Activated T-cell treated with anti-CD3 and anti-CD28 coated beads, Interleukin-2, amount 50 U/mL, for 72 hours (primary cell): ENCODE data around the gene MAGI2. TPM values are rescaled to one million over a fixed set of nuclear protein-coding genes. Genes with fewer than 3 reads are reported as not detected.

Experiments used
- ATAC-seq, 2 donors: fragments of 150-1000 bp; cut with Tn5 transposase; replicated peaks in 1 of 2; 2 replicates each; pipeline ENCODE4 v1.10.0; 2021; ENCODE audit warnings: moderate library complexity in 2 of 2, mild to moderate bottlenecking in 1 of 2
- DNase-seq, 2 donors: peaks; one replicate each; pipeline ENCODE4 v3.0.0; 2021 to 2022; ENCODE audit warnings: mixed read lengths in 1 of 2
- H3K27ac Mint-ChIP-seq: one replicate; pipeline ENCODE4 v1.8.0; 2022; ENCODE audit warnings: mild to moderate bottlenecking, moderate library complexity, mixed read lengths
- H3K27me3 Mint-ChIP-seq: one replicate; pipeline ENCODE4 v1.8.0; 2022; ENCODE audit warnings: low read depth, mixed read lengths
- H3K36me3 Mint-ChIP-seq, 2 donors: one replicate each; pipeline ENCODE4 v1.8.0; 2022; ENCODE audit warnings: mixed read lengths in 2 of 2, mild to moderate bottlenecking in 1 of 2; ENCODE audit not compliant: insufficient read depth in 2 of 2
- H3K4me1 Mint-ChIP-seq: one replicate; pipeline ENCODE4 v1.8.0; 2022; ENCODE audit warnings: low read depth, mixed read lengths
- H3K4me3 Mint-ChIP-seq, 2 donors: one replicate each; pipeline ENCODE4 v1.8.0; 2022; ENCODE audit warnings: mild to moderate bottlenecking in 2 of 2, mixed read lengths in 2 of 2, moderate library complexity in 2 of 2
- H3K9me3 Mint-ChIP-seq, 2 donors: one replicate each; pipeline ENCODE4 v1.8.0; 2022; ENCODE audit warnings: mixed read lengths in 2 of 2
- total RNA-seq, 2 donors: library from RNA; stranded (reverse); gene quantifications; one replicate each; pipeline ENCODE4 v1.2.3, GENCODE V29; 2022

MAGI2 gene
- total RNA-seq, 2 donors from 2014 or later, result 0.31 to 0.44 TPM

GRCh38 chr7:78022165-78022564 lies 1431.3 kb downstream of the MAGI2 start:
- peaks cover 17% of the 10 kb centered on the region for H3K4me1 Mint-ChIP-seq
- H3K27ac Mint-ChIP-seq, result no peak overlapping the region
- H3K36me3 Mint-ChIP-seq, result no peaks in the 10 kb centered on the region

GRCh38 chr7:78020874-78021249 lies 1432.6 kb downstream of the MAGI2 start:
- ATAC-seq, result no peak
- Mint-ChIP-seq H3K4me1 (peaks cover 17% of the 10 kb centered on the region), H3K9me3 (no peaks in the 10 kb centered on the region), H3K27ac (peak overlapping the region; percentile 88), H3K36me3 (no peaks in the 10 kb centered on the region), H3K27me3 (peaks cover 35% of the 10 kb centered on the region), H3K4me3 (peak overlapping the region; percentile 71 to 89)
- no peak for DNase-seq

More at GRCh38 chr7:78022165-78022564, 1431.3 kb downstream of the MAGI2 start:
- no peaks in the 10 kb centered on the region for H3K9me3 Mint-ChIP-seq
- no peak overlapping the region for H3K4me3 Mint-ChIP-seq
- no peak for ATAC-seq
- no peak for DNase-seq
- H3K27me3 Mint-ChIP-seq, result peaks cover 35% of the 10 kb centered on the region

DNA sequence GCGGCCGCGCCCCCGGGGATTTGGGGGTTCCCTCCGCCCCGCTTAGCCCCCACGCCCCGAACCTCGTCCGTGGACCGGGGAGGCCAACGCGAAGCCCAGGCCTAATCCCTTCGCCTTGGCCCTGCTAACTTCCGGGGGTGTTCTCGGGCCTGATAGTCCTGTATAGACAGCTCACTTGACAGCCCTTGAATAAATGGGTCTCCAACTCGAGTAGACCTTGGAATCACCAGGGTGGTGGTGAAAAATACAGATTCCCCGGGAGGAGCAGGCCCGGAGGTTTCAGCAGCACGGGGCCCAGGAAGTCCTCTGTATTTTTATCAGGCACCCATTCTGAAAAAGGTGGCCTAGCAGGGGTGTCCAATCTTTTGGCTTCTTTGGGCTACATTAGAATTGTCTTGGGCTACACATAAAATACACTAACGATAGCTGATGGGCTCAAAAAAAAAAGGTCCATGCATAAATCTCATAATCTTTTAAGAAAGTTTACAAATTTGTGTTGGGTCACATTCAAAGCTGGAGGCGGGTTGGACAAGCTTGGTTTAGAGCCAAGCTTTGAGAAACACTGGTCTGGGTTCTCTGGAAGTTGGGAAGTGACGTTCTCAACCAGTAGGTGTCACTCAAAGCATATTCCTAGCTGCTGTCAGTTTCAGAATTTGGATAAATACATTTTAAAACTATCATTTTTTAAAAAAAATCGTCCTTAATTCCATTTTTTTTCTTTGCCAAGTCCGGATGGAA lies 1433.2 kb downstream of the MAGI2 start:
- Mint-ChIP-seq H3K27me3 (peaks cover 35% of the 10 kb centered on the region), H3K4me3 (peak overlapping the region; percentile 71 to 89), H3K27ac (peak overlapping the region; percentile 88), H3K4me1 (peaks cover 17% of the 10 kb centered on the region), H3K36me3 (no peaks in the 10 kb centered on the region), H3K9me3 (no peaks in the 10 kb centered on the region)
- peak; percentile 43 to 55 for ATAC-seq
- DNase-seq, result peak; percentile 30 to 35

DNA sequence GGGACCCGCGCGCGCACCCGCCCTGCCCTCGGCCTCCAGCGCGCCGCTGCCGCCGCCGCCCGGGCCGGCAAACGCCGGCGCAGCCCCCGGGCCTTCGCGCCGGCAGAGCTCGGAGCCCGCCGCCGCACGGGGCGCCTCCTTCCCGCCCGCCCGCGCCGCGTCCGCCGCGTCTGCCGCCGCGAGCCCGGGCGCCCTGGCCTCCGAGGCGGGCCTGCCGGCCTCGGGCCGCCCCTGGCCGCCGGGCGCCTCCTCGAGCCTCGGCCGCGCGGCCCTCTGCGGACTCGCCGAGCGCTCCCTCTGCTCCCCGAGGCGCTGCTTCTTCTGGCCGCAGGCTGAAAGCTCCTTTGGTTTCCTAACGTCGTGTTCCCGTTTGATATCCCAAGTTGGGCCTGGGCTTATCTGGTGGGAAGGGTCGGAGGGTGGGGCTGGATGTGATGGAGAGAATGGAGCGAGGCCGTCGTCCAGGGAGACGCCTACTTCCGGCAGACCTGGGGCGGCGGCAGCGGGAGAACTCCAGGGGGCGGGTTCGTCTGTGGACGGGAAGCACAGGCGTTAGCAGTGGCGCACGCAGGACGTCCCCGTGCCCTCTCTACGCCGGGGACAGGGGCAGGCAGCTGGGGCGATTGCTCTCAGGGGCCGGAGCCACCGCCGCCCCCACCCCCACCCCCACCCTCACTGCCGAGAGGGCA lies 1433.9 kb downstream of the MAGI2 start:
- peak overlapping the region; percentile 89 to 90 for H3K4me3 Mint-ChIP-seq
- peak; percentile 71 to 76 for DNase-seq
- ATAC-seq, result peak; percentile 88 to 91
- peak overlapping the region; percentile 81 for H3K27ac Mint-ChIP-seq
- peaks cover 17% of the 10 kb centered on the region for H3K4me1 Mint-ChIP-seq
- peaks cover 35% of the 10 kb centered on the region for H3K27me3 Mint-ChIP-seq
- H3K36me3 Mint-ChIP-seq, result no peaks in the 10 kb centered on the region
- no peaks in the 10 kb centered on the region for H3K9me3 Mint-ChIP-seq

GRCh38 chr7:78018641-78019446 lies 1434.6 kb downstream of the MAGI2 start:
- no peaks in the 10 kb centered on the region for H3K36me3 Mint-ChIP-seq
- no peak overlapping the region for H3K27ac Mint-ChIP-seq
- H3K9me3 Mint-ChIP-seq, result no peaks in the 10 kb centered on the region
- peaks cover 35% of the 10 kb centered on the region for H3K27me3 Mint-ChIP-seq
- peaks cover 17% of the 10 kb centered on the region for H3K4me1 Mint-ChIP-seq
- peak overlapping the region; percentile 85 to 88 for H3K4me3 Mint-ChIP-seq
- peak in 1 of 2 donors; percentile 10 for ATAC-seq
- peak; percentile 5 to 19 for DNase-seq

DNA sequence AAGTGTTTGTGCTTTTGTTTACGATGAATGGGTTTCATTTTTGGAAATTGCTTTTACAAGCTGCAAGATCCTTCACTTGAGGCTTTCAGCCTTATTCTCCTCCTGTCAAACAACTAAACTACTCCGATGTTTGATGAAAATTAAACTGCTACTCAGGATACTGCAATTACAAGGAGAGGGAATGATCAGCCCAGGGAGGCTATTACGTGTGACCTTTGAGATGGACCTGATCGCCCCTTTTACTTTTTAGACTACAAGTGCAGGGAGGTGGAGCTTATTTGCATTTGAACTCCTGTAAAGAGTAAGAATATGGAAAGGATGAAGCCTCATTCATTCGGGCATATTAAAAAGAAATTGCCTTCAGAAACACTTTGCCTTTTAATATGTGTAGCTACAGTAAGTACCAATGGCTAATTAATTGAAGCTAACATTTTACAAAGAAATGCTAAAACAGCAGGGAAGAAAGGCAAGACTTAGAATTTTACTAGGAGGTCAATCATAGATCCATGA lies 1435.8 kb downstream of the MAGI2 start:
- DNase-seq (no peak), ATAC-seq (no peak)
- Mint-ChIP-seq H3K36me3 (no peaks in the 10 kb centered on the region), H3K9me3 (no peaks in the 10 kb centered on the region), H3K27me3 (peaks cover 43% of the 10 kb centered on the region), H3K4me3 (peak overlapping the region; percentile 39 to 48), H3K27ac (peak overlapping the region; percentile 25), H3K4me1 (peaks cover 17% of the 10 kb centered on the region)

DNA sequence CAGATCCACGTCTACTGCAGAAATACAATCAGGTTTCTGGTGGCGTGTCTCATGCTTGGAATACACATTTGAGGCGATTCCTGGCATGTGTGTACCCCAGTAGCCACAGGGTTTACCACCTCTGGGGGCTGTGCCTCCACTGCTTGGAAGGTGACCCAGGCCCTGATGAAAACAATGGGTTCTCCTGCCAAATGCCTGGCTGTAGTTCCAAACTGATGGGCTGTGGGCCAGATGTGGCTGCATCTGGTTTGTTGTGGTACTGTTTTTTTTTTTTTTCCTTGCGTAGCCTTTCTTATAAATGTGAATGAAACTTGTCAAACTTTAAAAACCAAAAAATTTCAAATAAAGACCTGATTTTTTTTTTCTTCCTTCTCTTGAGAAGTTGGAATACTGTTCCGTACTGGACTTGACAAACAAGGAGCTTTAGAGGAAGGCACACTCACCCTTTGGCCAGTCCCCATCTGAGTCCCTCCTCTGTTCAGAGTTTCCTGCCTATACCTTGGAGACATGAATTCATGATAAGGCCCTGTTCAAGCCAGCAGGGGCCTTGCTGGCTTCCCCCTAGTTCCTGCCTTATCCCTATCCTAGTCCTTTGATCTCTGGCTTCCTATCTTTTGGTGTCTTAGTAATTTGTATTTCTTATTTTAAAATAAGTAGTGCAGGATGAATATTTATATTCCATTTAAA lies 1437.8 kb downstream of the MAGI2 start:
- H3K36me3 Mint-ChIP-seq, result no peaks in the 10 kb centered on the region
- ATAC-seq, result no peak
- H3K27ac Mint-ChIP-seq, result no peak overlapping the region
- no peaks in the 10 kb centered on the region for H3K9me3 Mint-ChIP-seq
- H3K27me3 Mint-ChIP-seq, result peaks cover 37% of the 10 kb centered on the region
- no peak overlapping the region for H3K4me3 Mint-ChIP-seq
- no peak for DNase-seq
- peaks cover 15% of the 10 kb centered on the region for H3K4me1 Mint-ChIP-seq

DNA sequence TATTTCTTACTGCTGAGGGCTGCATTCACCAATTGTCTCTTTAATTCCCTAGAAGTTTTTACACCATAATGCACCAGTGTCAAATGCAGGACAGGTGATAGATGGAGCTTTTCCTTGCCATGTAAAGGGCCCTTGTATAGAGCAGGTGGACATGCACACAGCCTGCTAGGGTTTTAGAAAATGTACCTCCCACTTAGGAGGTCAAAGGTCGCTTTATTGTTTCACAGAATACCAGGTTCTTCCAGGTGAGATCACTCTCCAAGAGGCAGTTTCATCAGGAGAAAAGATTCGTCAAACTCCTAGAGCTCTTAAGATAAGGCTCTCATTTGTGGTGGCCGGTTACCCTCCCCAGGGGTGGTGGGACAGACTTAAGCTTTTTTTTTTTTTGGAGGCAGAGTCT lies 1439.1 kb downstream of the MAGI2 start:
- Mint-ChIP-seq H3K36me3 (no peaks in the 10 kb centered on the region), H3K27ac (no peak overlapping the region), H3K9me3 (no peaks in the 10 kb centered on the region), H3K4me3 (no peak overlapping the region), H3K4me1 (peaks cover 9% of the 10 kb centered on the region), H3K27me3 (peaks cover 31% of the 10 kb centered on the region)
- ATAC-seq, result no peak
- no peak for DNase-seq

- Mint-ChIP-seq H3K27me3 (peaks cover 24% of the 10 kb centered on the region), H3K9me3 (no peaks in the 10 kb centered on the region), H3K4me1 (peaks cover 5% of the 10 kb centered on the region), H3K36me3 (no peaks in the 10 kb centered on the region), H3K27ac (no peak overlapping the region), H3K4me3 (no peak overlapping the region)
- ATAC-seq, result no peak
- no peak for DNase-seq
Observed at GRCh38 chr7:78013386-78013785, 1440.1 kb downstream of the MAGI2 start.

DNA sequence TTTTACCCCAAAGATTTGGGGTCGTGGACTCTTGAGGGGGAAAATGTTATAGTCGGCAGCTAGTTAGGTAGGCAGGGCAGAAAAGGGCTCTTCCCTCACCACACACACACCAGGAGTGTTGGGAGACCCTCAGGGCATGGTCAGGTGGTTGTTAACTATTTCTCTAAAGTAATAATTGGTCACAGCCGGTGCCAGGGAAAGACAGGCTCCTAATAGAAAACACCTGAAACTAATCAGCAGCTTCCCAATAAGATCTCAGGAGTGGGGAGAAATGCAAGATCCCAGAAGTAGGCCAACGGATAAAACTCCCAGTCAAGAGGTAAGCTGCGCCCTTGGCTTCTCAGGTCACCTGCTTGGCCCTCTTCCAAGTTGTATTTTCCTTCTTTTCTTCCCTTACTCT lies 1441.8 kb downstream of the MAGI2 start:
- Mint-ChIP-seq H3K9me3 (no peaks in the 10 kb centered on the region), H3K27me3 (peaks cover 22% of the 10 kb centered on the region), H3K27ac (no peak overlapping the region), H3K4me3 (no peak overlapping the region), H3K4me1 (no peaks in the 10 kb centered on the region), H3K36me3 (no peaks in the 10 kb centered on the region)
- DNase-seq, result no peak
- ATAC-seq, result no peak

- Mint-ChIP-seq H3K4me1 (no peaks in the 10 kb centered on the region), H3K27me3 (peaks cover 9% of the 10 kb centered on the region), H3K27ac (no peak overlapping the region), H3K36me3 (no peaks in the 10 kb centered on the region), H3K4me3 (no peak overlapping the region), H3K9me3 (no peaks in the 10 kb centered on the region)
- no peak for ATAC-seq
- no peak for DNase-seq
Observed at GRCh38 chr7:78007231-78007630, 1446.2 kb downstream of the MAGI2 start.

GRCh38 chr7:78006063-78006755 lies 1447.3 kb downstream of the MAGI2 start:
- no peak for DNase-seq
- ATAC-seq, result no peak
- no peak overlapping the region for H3K4me3 Mint-ChIP-seq
- H3K4me1 Mint-ChIP-seq, result no peaks in the 10 kb centered on the region
- H3K27me3 Mint-ChIP-seq, result peaks cover 7% of the 10 kb centered on the region
- peaks cover 2 to 4% of the 10 kb centered on the region in 2 donors for H3K9me3 Mint-ChIP-seq
- no peak overlapping the region for H3K27ac Mint-ChIP-seq
- no peaks in the 10 kb centered on the region for H3K36me3 Mint-ChIP-seq
